Testis (tissue), 2 donors: ENCODE measurements around the gene TNFRSF8.

Experiments
- CTCF ChIP-seq, 3 experiments: fragments of 450-650 bp in 2 of 3; fragments of 200-600 bp in 1 of 3; sonication (generic) in 1 of 3; IDR thresholded peaks; one replicate each; pipeline ENCODE4 v1.5.1; 2016 to 2019; ENCODE audit warnings: antibody characterized with exemption in 3 of 3, mild to moderate bottlenecking in 2 of 3, moderate library complexity in 1 of 3
- POLR2A ChIP-seq: fragments of 450-650 bp; IDR thresholded peaks from one replicate; pipeline ENCODE4 v1.6.1; 2017; ENCODE audit warnings: antibody characterized with exemption, mild to moderate bottlenecking, moderate library complexity

GRCh38 chr1:12171206-12172041 lies 108.3 kb downstream of the TNFRSF8 start:
- TF ChIP-seq CTCF (IDR thresholded peaks at IDR 0.05) (no peak), POLR2A (no peak)
